Hepatic stellate cell (primary cell): ENCODE data around the gene IFITM2.
"Not testable (repeated sequence)": the region's sequence is repeated elsewhere in the genome, so short reads cannot be mapped to it uniquely, and the experiment has no call there.

Experiments
- DNase-seq: peaks from one replicate; pipeline ENCODE4 v3.0.0; 2011; ENCODE audit warnings: low spot score

Gene IFITM2

DNA sequence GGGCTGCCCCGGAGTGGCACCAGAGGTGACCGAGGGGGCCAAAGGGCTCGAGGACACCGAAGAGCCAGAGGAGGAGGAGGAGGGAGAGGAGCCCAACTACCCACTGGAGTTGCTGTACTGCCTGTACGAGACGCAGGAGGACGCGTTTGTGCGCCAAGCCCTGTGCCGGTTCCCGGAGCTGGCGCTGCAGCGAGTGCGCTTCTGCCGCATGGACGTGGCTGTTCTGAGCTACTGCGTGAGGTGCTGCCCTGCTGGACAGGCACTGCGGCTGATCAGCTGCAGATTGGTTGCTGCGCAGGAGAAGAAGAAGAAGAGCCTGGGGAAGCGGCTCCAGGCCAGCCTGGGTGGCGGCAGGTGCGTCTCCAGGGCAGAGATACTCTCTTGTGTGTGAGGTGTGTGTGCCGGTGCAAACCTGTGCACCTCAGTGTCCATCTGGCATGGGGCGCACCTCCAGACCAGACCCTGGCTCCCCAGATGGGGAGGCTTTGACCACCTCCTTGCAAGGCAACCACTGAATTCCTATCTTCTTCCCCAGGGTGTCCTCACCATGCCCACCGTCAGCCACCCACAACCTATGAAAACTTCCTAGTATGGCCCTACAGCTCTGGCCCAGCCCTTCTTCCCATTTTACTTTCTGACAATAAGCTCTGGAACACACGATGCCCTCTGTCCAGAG, 26.0 kb upstream of the IFITM2 start:
- no peak for DNase-seq

DNA sequence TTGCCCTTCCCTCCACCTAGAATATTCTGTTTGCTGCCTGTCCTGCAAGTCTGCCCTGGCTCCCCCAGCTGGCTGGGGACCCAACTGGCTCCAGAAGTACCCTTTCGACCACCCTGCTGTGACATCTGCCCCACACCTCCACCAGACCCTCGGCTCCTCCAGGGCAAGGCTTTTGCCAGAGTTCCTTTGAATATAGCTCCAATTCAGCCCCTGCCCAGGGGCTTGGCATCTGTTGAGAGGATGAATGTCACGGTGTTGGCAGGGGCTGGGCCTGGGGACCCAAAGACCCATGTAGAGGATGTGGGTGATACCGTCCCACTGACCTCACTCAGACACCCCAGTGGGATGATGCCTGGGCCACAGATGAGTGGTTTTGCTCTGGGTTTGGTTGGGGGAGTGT, 25.4 kb upstream of the IFITM2 start:
- DNase-seq = no peak

DNA sequence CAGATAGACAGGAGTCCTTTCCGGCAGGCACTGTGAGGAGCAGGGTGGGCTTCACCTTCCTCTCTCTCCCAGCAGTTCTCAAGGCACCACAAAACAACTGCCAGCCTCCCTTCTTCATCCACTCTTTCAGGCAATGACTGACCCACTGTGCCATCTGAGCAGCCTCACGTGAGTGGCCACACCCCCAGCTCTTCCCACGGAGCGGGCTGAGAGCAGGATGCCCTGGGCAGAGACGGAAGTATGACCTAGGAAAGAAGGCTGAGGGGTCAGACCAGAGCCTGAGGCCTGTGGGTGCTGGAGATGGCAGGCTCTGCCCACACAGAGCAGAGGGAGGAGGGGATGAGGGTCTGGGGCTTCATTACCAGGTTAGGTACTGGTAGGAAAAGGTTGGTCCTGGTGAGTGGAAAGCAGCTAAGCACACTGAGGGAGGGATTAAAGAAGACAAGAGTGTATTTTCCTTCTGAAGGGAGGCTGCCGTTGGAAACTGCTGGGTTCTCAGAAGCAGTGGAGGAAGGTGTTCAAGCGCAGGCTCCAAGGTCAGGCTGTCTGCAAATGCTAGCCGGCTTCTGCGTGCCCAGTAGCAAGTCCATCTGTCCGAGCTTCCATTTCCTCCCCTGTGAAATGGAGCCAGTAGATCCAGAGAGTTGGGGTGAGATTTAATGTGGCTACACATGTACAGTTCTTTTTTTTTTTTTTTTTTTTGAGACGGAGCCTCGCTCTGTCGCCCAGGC, 24.8 kb upstream of the IFITM2 start:
- DNase-seq = no peak

DNA sequence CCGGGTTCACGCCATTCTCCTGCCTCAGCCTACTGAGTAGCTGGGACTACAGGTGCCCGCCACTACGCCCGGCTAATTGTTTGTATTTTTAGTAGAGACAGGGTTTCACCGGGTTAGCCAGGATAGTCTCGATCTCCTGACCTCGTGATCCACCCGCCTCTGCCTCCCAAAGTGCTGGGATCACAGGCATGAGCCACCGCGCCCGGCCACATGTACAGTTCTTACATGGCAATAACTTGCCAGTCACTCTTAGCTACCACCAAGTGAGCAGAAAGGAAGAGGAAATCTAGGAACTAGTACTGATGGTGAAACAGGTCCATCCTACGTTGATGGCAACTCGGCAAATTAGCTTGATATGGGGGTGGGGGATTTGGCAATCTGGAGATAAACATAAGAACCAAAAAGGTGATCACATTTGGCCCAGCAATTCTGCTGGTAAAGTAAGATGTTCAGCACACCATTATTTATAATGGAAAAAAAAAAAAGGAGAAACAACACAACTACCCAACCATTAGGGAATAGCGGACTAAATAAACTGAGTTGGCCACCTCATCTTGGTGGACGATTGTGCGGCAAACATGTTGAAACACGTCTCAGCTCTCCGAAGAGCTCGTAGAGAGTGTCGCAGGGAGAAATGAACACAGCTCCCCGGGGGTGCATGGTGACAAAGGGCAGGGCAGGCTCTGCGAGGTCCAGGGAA, 24.1 kb upstream of the IFITM2 start:
- no peak for DNase-seq

DNA sequence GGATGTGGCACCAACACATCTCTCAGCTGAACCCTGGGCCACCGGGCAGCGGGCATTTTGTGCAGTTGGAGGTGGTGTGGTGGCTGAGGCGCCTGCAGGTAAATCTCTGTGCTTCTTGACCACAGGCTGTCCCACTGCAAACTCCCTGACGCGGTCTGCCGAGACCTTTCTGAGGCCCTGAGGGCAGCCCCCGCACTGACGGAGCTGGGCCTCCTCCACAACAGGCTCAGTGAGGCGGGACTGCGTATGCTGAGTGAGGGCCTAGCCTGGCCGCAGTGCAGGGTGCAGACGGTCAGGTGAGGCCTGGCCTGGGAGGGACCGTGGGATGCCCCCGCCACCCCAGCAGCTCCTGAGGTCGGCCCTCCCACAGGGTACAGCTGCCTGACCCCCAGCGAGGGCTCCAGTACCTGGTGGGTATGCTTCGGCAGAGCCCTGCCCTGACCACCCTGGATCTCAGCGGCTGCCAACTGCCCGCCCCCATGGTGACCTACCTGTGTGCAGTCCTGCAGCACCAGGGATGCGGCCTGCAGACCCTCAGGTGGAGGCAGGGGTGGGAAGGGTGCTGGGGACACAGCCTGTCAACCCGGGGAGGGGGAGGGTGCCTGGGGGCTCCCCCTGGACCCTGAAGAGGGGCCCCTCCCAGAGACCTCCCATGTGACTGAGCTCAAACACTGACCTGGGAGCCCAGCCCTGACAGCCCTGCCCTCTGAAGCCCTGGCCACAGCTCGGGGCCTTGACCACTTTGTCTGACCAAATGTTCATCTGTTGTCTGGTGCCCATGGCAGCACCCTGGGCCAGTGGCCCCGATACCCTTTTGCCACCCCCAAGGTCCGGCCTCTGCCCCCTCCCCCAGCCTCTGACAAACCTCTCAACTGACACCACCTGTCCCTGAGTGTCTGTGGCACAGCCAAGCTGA, 23.3 kb upstream of the IFITM2 start:
- DNase-seq = no peak

DNA sequence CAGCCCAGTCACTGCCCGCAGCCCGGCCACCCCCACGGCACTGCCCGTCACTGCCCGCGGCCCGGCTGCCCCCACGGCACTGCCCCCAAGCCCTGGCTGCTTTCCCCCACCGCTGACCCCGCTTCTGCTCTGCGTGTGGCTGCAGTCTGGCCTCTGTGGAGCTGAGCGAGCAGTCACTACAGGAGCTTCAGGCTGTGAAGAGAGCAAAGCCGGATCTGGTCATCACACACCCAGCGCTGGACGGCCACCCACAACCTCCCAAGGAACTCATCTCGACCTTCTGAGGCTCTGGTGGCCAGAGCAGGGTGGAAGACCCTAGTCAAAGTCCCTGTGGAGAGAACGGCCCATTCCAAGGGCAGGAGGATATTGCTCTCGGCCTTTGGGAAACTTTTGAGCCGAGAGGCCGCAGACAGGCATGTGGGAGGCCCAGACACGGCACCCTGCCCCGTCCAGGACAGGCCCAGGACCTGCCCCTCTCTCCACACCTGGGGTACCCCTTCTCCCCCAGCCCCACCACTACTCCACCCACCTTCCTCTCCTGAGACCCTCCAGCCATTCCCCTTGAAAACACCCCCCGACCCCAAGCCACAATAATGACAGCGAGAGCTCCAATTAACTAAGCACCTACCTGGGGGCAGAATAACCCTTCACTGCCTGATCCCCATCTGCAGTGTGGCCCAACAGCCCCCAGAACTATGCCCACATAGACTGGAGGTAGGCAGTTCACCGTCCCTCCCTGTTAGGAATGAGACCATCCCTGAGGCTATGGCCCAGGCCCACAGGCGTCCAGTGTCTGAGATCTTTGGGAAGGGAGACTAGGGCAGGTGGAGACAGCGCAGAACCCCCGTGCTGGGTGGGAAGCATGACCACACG, 22.4 kb upstream of the IFITM2 start:
- no peak for DNase-seq

DNA sequence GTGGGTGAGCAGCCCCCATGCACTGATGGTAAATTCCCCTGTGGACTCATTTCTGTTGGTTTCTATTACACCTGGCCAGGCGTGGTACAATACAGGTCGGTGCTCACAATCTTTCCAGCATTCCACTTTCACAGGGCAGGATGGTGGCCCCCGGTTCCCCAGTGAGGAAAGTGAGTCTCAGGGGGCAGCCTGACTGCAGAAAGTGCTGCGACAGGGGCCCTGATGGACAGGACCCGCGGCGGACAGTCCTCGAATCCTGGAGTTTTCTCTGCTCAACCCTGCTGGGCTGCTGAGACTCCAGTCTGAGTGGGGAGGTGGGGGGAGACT, 21.8 kb upstream of the IFITM2 start:
- DNase-seq = no peak

DNA sequence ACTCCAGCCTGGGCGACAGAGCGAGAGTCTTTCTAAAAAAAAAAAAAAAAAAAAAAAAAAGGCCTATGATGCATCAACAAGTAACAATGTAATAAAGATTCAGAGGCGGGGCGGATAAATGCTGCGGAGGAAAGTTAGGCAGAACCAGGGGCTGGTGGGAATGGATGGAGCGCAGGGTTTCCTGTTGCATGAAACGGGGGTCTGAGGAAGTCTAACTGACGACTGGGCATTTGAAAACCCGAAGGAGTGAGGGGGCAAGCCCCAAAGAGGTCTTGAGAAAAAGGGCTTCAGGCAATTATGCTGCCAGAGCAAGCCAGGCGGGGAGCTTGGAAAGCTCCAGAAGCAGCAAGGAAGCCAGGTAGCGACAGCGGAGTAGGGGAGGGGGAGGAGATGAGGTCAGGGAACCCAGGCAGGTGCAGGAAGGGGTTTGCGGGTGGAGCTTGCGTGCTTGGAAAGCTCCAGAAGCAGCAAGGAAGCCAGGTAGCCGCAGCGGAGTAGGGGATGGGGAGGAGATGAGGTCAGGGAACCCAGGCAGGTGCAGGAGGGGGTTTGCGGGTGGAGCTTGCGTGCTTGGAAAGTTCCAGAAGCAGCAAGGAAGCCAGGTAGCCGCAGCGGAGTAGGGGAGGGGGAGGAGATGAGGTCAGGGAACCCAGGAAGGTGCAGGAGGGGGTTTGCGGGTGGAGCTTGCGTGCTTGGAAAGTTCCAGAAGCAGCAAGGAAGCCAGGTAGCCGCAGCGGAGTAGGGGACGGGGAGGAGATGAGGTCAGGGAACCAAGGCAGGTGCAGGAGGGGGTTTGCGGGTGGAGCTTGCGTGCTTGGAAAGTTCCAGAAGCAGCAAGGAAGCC, 20.4 kb upstream of the IFITM2 start:
- DNase-seq = not testable (repeated sequence)

DNA sequence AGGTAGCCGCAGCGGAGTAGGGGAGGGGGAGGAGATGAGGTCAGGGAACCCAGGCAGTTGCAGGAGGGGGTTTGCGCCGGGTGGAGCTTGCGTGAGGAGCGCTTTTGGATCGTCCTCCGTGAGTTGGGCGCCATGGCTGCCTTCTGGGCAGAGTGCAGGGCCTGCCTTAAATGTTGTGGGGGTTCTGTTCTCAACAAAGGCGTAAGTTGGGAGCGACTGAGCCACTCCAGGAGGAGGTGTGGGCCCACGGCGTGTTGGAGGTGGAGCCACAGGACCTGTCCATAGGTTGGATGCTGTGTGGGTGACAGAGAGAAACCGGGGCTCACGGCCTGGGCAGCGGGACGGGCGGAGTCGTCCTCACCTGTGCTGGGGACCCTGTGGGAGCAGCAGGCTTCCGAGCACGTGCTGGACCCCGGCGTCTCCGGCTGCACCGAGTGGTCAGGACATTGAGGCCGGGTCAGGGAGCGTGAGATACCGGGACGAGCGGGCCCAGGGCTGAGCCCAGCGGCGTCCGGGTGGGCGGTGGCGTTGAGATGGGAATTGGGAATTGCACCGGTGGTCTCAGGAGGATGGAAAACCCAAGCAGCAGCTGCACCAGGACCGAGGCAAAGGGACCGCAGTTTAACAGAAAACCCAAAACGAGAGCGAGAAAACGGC, 19.7 kb upstream of the IFITM2 start:
- no peak for DNase-seq

DNA sequence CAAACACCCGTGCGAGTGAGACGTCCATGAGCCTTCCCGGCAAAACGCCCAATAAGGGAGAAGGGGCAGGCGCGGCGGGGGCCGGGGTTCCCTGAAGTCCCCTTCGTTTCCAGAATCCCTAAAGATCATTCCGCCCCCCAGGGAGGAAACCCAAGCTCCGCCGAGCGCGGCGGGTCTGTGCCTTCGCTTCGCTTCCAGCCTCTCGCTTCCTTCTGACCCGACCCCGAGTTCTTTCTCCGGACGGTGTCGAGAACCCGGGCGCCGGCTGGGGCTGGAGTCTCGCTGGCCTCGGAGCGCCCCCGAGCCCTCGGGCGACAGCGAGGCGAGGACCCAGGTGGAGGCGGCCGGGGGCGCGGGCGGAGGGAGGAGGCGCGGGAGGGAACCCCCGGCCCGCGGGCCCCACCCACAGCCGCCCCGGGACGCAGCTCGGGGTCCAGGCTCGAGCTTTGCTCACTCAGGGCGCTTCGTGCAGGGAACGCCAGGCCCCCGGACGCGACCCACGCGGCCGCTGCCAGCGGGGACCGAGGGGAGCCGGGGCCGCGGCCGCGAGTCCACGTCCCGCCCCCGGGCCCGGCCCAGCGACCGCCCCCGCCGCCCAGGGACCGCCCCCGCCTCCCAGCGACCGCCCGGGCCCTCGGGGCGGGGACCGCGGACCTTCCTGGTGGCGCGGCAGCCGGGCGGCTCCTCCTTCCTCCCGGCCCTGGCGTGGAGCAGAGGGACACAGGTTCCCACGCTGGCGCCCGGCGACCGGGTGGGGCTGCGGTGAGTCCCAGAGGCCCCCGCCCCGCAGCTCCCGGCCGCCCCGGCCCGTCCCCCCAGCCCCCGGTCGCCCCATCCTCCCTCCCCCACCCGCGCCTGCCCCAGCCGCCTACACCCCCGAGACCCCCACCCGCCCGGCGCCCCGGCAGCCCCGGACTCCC, 18.9 kb upstream of the IFITM2 start, which contains the start of gene PGGHG:
Gene PGGHG (plus strand): TSS at position 649 of the 920 bp plus-strand sequence. CDS start 691 bp downstream, outside the sequence.
- DNase-seq = peak; percentile 94

DNA sequence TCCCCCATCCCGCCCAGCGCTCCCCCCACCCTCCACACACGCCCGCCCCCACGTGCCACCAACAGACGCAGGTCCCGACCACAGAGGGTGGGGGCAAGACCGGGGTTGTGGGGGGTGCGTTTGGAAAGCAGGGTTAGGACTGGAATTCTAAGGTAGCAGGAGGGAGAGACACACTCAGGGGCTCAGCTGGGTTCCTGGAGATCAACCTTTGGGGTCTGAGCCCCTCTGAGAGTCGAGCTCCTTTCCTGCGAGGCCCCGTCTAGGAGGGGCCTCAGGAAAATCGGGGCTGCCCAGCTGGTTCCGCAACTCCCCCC, 18.3 kb upstream of the IFITM2 start:
- no peak for DNase-seq

DNA sequence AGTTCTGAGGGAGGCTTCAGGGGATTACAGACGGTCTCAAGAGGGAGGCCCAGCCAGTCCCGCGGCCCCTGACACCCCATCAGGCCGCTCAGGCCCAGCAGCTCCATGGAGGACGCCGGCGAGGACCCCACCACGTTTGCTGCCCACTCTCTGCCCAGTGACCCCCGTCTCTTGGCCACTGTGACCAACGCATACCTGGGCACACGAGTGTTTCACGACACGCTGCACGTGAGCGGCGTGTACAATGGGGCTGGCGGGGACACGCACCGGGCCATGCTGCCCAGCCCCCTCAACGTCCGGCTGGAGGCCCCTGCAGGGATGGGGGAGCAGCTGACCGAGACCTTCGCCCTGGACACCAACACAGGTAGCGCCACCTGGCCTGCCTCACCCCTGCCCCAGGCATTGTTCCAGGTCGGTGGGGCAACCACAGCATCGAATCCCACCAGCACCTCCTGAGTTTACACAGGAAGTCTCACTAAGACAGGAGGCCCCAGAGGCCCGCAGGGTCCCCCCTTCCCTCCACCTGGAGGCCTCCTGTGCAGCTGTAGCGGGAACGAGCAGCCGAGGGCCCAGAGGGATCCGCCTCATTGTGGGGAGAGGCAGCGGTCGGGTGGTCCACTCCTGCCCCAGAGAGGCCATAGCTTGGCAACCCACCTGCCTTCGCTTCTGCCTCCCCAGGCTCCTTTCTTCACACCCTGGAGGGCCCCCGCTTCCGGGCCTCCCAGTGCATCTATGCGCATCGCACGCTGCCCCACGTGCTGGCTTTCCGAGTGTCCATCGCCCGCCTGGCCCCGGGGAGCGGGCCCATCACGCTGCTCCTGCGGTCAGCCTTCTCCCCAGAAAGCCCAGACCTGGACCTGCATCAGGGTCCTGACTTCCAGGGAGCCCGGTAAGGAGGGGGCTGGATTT, 17.6 kb upstream of the IFITM2 start:
- DNase-seq = no peak

DNA sequence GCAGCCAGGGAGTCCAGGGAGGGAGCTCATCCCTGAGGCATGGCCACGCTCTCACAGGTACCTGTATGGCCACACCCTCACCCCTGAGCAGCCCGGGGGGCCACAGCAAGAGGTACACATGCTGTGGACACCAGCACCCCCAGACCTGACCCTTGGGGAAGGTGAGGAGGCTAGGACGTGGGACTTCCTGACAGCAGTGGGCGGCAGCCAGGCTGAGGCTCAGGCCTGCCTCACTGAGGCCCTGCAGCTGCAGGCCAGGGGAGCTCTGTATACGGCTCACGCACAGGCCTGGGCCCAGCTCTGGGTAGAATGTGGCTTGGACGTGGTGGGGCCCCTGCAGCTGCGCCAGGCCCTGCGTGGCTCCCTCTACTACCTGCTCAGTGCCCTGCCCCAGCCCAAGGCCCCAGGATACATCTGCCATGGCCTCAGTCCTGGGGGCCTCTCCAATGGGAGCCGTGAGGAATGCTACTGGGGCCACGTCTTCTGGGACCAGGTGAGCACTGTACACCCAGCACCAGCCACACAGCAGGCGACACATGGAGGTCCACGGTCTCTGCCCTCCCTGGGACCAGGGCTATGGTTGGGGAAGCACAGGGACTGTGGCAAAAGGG, 16.9 kb upstream of the IFITM2 start:
- no peak for DNase-seq

DNA sequence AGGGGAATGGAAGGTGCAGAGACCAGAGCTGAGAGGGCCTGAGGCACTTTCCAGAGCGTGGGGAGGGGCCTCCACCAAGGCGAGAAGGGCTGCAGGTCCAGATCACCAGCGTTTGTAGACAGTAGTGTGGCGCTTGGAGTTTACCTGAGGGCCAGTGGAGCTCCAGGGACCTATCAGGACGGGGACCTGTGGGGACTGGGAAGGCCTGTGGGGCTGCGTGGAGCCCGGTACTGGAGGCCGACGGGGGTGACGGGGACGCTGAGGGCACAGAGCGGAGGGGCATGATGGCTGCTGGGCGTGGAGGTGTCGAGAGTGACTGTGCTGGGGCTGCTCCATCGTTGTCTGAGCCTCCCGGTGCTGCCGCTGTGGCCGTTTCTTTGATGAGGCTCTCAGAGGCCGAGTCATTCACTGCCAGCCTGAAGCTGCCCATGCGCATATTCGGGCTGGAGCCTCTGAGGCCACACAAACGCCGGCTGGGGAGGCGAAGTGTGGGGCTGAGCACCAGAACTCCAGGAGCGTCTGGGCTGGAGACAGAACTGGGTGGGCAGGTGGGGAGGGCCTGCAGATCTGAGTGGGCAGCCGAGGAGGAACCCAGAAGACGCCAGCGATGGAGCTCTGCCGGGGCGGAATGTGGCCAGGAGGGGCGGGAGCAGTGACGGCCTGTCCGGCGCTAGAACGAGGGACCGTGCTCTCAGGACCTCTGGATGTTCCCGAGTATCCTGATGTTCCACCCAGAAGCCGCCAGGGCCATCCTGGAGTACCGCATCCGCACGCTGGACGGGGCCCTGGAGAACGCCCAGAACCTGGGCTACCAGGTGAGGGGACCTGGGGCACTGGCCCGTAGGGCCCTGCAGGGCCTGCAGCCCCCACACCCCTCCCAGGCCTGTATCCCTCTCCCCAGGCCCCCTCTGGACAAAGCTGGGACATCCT, 16.1 kb upstream of the IFITM2 start:
- no peak for DNase-seq

DNA sequence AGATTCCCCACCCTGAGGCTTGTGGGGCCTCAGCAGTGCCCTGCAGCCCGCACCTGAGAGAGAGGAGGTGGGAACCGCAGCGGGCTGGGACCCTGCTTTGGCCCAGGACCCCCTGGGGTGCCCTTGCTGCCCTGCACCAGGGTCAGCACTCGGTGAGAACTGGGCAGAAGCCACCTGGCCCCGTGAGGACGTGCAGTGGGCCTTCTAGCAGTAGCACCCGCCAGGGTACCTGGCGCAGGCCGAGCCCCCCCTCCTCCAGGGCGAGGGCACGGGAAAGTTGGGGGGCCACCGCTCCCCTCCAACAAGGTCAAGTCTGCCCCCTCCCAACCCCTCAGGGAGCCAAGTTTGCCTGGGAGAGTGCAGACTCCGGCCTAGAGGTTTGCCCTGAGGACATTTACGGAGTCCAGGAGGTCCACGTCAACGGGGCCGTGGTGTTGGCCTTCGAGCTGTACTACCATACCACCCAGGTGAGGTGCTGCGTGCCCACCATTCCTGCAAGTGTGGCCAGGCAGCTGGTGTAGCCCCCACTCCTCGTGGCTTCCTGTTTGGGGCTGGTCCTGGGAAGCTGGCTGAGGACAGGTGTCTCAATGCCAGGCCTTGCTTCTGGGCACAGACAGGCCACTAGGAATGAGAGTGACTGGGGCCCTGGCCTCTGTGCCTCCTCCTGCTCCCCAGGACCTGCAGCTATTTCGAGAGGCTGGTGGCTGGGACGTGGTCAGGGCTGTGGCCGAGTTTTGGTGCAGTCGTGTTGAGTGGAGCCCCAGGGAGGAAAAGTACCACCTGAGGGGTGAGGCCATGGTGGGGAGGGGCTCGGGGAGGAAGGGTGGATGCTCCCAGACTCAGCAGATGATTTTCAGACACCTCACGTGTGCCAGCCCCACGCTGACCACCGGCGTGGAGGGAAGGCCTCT, 15.2 kb upstream of the IFITM2 start:
- DNase-seq = no peak
